Natural killer cell (primary cell): ENCODE data around the gene BNC2. TPM values are rescaled to one million over a fixed set of nuclear protein-coding genes. Genes with fewer than 3 reads are reported as not detected.

Experiments
- ATAC-seq, 3 donors: fragments of 150-1000 bp in 2 of 3; fragments of 200-7000 bp in 1 of 3; cut with Tn5 transposase; 1 replicate in 1 of 3; 2 replicates in 2 of 3; pipeline ENCODE4 v1.10.0; 2021; ENCODE audit warnings: mild to moderate bottlenecking in 2 of 3, moderate library complexity in 2 of 3
- DNase-seq, 2 donors: peaks; one replicate each; pipeline versions ENCODE4 v3.0.0 to v3.0.0-alpha.2; 2013 to 2021; ENCODE audit warnings: mixed read lengths in 1 of 2
- H3K27ac ChIP-seq: one replicate; pipeline ENCODE4 v1.5.1; 2013; ENCODE audit warnings: mild to moderate bottlenecking, low read length
- H3K27me3 ChIP-seq: one replicate; pipeline ENCODE4 v1.6.1; 2013; ENCODE audit warnings: low read length; ENCODE audit not compliant: control insufficient read depth, insufficient read depth
- H3K36me3 ChIP-seq: one replicate; pipeline ENCODE4 v1.6.1; 2013; ENCODE audit warnings: low read length; ENCODE audit not compliant: control insufficient read depth, insufficient read depth
- H3K4me1 ChIP-seq: one replicate; pipeline ENCODE4 v1.6.1; 2013; ENCODE audit warnings: low read length; ENCODE audit not compliant: control insufficient read depth, insufficient read depth
- H3K4me3 ChIP-seq: one replicate; pipeline ENCODE4 v1.5.1; 2013; ENCODE audit warnings: low read length
- H3K9me3 ChIP-seq: one replicate; pipeline ENCODE4 v1.6.1; 2013; ENCODE audit warnings: low read length; ENCODE audit not compliant: control insufficient read depth, insufficient read depth
- H3K27ac Mint-ChIP-seq, 2 donors: one replicate each; pipeline ENCODE4 v1.8.0; 2022; ENCODE audit warnings: mild to moderate bottlenecking in 2 of 2, mixed read lengths in 2 of 2, moderate library complexity in 1 of 2
- H3K27me3 Mint-ChIP-seq, 2 donors: one replicate each; pipeline ENCODE4 v1.8.0; 2022; ENCODE audit warnings: low read depth in 2 of 2, mixed read lengths in 2 of 2
- H3K36me3 Mint-ChIP-seq: one replicate; pipeline ENCODE4 v1.8.0; 2022; ENCODE audit warnings: mixed read lengths
- H3K4me1 Mint-ChIP-seq, 2 donors: one replicate each; pipeline ENCODE4 v1.8.0; 2022; ENCODE audit warnings: mixed read lengths in 2 of 2
- H3K4me3 Mint-ChIP-seq: one replicate; pipeline ENCODE4 v1.8.0; 2022; ENCODE audit warnings: mild to moderate bottlenecking, moderate library complexity, mixed read lengths
- H3K9me3 Mint-ChIP-seq, 2 donors: one replicate each; pipeline ENCODE4 v1.8.0; 2022; ENCODE audit warnings: mixed read lengths in 2 of 2
- CTCF ChIP-seq: fragments of 200-600 bp; IDR thresholded peaks from one replicate; pipeline ENCODE4 v1.8.0; 2022; ENCODE audit warnings: antibody characterized with exemption
- WGBS: methylation state at CpG from one replicate; pipeline ENCODE4 v1.1.7; 2013; ENCODE audit warnings: missing lambda C conversion rate; ENCODE audit not compliant: insufficient coverage; 5-methylcytosine and 5-hydroxymethylcytosine counted together
- intact Hi-C: fragments of 100-400 bp; cut with micrococcal nuclease; formaldehyde crosslinking; loops from one replicate; pipeline ENCODE4 v1.14.2; 2022
- total RNA-seq, 4 donors: library from RNA; stranded (reverse); fragments of 120-200 nt in 1 of 4; gene quantifications; one replicate each; pipeline versions ENCODE4 v1.2.3 to v1.2.4, GENCODE V29; 2013 to 2022

The BNC2 gene
- total RNA-seq, 3 donors from 2014 or later (not counting 1 experiment from before 2014, with no cell fraction given): 36.9 to 84.2 (median 66.5) TPM

GRCh38 chr9:16563446-16563845 is 307.0 kb downstream of the BNC2 start:
- H3K4me1 Mint-ChIP-seq: peaks cover 5 to 13% of the 10 kb centered on the region in 2 donors
- no peaks in the 10 kb centered on the region for H3K27me3 Mint-ChIP-seq
- ATAC-seq: no peak
- H3K4me3 Mint-ChIP-seq: no peak overlapping the region
- no peak for DNase-seq
- H3K27ac Mint-ChIP-seq: no peak overlapping the region
- intact Hi-C loops: no loop called here
- no peaks in the 10 kb centered on the region for H3K36me3 Mint-ChIP-seq
- Histone ChIP-seq H3K4me3 (no peak overlapping the region), H3K9me3 (no peaks in the 10 kb centered on the region), H3K36me3 (no peaks in the 10 kb centered on the region), H3K27ac (no peak overlapping the region), H3K4me1 (no peaks in the 10 kb centered on the region), H3K27me3 (no peaks in the 10 kb centered on the region)
- 100% methylated on average over 1 of the region's 2 CpGs for WGBS
- H3K9me3 Mint-ChIP-seq: no peaks in the 10 kb centered on the region
- no peak for TF ChIP-seq CTCF

GRCh38 chr9:16561121-16561520 is 309.3 kb downstream of the BNC2 start:
- no peaks in the 10 kb centered on the region for H3K27me3 ChIP-seq
- ATAC-seq (no peak), DNase-seq (no peak)
- no peak for TF ChIP-seq CTCF
- no peaks in the 10 kb centered on the region for H3K4me1 ChIP-seq
- no peaks in the 10 kb centered on the region for H3K36me3 ChIP-seq
- Mint-ChIP-seq H3K4me3 (no peak overlapping the region), H3K27me3 (no peaks in the 10 kb centered on the region), H3K36me3 (no peaks in the 10 kb centered on the region), H3K27ac (no peak overlapping the region), H3K9me3 (no peaks in the 10 kb centered on the region), H3K4me1 (peaks cover 5 to 12% of the 10 kb centered on the region in 2 donors)
- no peaks in the 10 kb centered on the region for H3K9me3 ChIP-seq
- intact Hi-C loops: no loop called here
- no peak overlapping the region for H3K4me3 ChIP-seq
- H3K27ac ChIP-seq: no peak overlapping the region
- WGBS: 84% methylated on average over 4 of the region's 4 CpGs

- ATAC-seq: no peak
- no peak for TF ChIP-seq CTCF
Measured at GRCh38 chr9:16559418-16560188, 310.9 kb downstream of the BNC2 start.

GRCh38 chr9:16555802-16556201 is 314.7 kb downstream of the BNC2 start:
- H3K9me3 Mint-ChIP-seq: no peaks in the 10 kb centered on the region
- no peak overlapping the region for H3K27ac Mint-ChIP-seq
- Histone ChIP-seq H3K27me3 (no peaks in the 10 kb centered on the region), H3K4me1 (no peaks in the 10 kb centered on the region), H3K4me3 (no peak overlapping the region), H3K36me3 (no peaks in the 10 kb centered on the region), H3K27ac (no peak overlapping the region), H3K9me3 (no peaks in the 10 kb centered on the region)
- DNase-seq (no peak), ATAC-seq (no peak)
- no peak overlapping the region for H3K4me3 Mint-ChIP-seq
- intact Hi-C loops: no loop called here
- H3K4me1 Mint-ChIP-seq: peaks cover 14 to 21% of the 10 kb centered on the region in 2 donors
- TF ChIP-seq CTCF: no peak
- WGBS: 100% methylated on average over 1 of the region's 1 CpG
- H3K27me3 Mint-ChIP-seq: no peaks in the 10 kb centered on the region
- H3K36me3 Mint-ChIP-seq: peaks cover 16% of the 10 kb centered on the region

More at GRCh38 chr9:16559418-16560188, 310.9 kb downstream of the BNC2 start:
- no peak overlapping the region for H3K27ac ChIP-seq
- Mint-ChIP-seq H3K4me1 (peaks cover 7 to 15% of the 10 kb centered on the region in 2 donors), H3K27ac (no peak overlapping the region), H3K36me3 (no peaks in the 10 kb centered on the region), H3K4me3 (no peak overlapping the region), H3K27me3 (no peaks in the 10 kb centered on the region), H3K9me3 (no peaks in the 10 kb centered on the region)
- H3K4me3 ChIP-seq: no peak overlapping the region
- H3K36me3 ChIP-seq: no peaks in the 10 kb centered on the region
- H3K27me3 ChIP-seq: no peaks in the 10 kb centered on the region
- H3K9me3 ChIP-seq: no peaks in the 10 kb centered on the region
- 91% methylated on average over 6 of the region's 6 CpGs for WGBS
- no peak for DNase-seq
- intact Hi-C loops: no loop called here
- H3K4me1 ChIP-seq: no peaks in the 10 kb centered on the region
